HG03039 (cell line): ENCODE measurements around the gene ITGA2.
"Not testable (repeated sequence)": the region's sequence is repeated elsewhere in the genome, so short reads cannot be mapped to it uniquely, and the experiment has no call there.

ENCODE experiments used
- ATAC-seq: cut with Tn5 transposase; IDR thresholded peaks from one replicate; pipeline ENCODE4 v1.9.1; 2021; ENCODE audit warnings: mild to moderate bottlenecking, moderate library complexity; ENCODE audit not compliant: unreplicated experiment

Gene ITGA2

GRCh38 chr5:52989025-52989780 lies at the start of gene ITGA2:
Gene ITGA2, plus strand, starts transcription at chr5:52989352. Its CDS starts 117 bp downstream, at chr5:52989469.
- ATAC-seq = peak; percentile 50

GRCh38 chr5:52943285-52943684 lies 45.9 kb upstream of the ITGA2 start:
- no peak for ATAC-seq

- ATAC-seq = no peak
Observed at GRCh38 chr5:52943808-52944207, 45.3 kb upstream of the ITGA2 start.

- no peak for ATAC-seq
Observed at GRCh38 chr5:52945040-52945439, 44.1 kb upstream of the ITGA2 start.

- ATAC-seq = no peak
Observed at GRCh38 chr5:52947208-52947607, 41.9 kb upstream of the ITGA2 start.

GRCh38 chr5:52947851-52948250 lies 41.3 kb upstream of the ITGA2 start:
- no peak for ATAC-seq

- peak; percentile 99 for ATAC-seq
Observed at GRCh38 chr5:52948418-52949076, 40.6 kb upstream of the ITGA2 start.

- no peak for ATAC-seq
Observed at GRCh38 chr5:52950686-52951085, 38.5 kb upstream of the ITGA2 start.

- ATAC-seq = no peak
Observed at GRCh38 chr5:52952483-52952882, 36.7 kb upstream of the ITGA2 start.

- no peak for ATAC-seq
Observed at GRCh38 chr5:52956014-52956413, 33.1 kb upstream of the ITGA2 start.

GRCh38 chr5:52956915-52957747 lies 32.0 kb upstream of the ITGA2 start:
- no peak for ATAC-seq

- ATAC-seq = no peak
Observed at GRCh38 chr5:52961274-52961681, 27.9 kb upstream of the ITGA2 start.

- ATAC-seq = no peak
Observed at GRCh38 chr5:52963636-52964035, 25.5 kb upstream of the ITGA2 start.

GRCh38 chr5:52964138-52964537 lies 25.0 kb upstream of the ITGA2 start:
- ATAC-seq = no peak

GRCh38 chr5:52976157-52976556 lies 13.0 kb upstream of the ITGA2 start:
- ATAC-seq = not testable (repeated sequence)

GRCh38 chr5:52977264-52977897 lies 11.8 kb upstream of the ITGA2 start:
- ATAC-seq = no peak

- ATAC-seq = no peak
Observed at GRCh38 chr5:52981507-52981906, 7.6 kb upstream of the ITGA2 start.

- ATAC-seq = no peak
Observed at GRCh38 chr5:52983731-52984636, 5.2 kb upstream of the ITGA2 start.

GRCh38 chr5:52985306-52985705 lies 3.8 kb upstream of the ITGA2 start:
- no peak for ATAC-seq

GRCh38 chr5:52987711-52988331 lies 1.3 kb upstream of the ITGA2 start:
- ATAC-seq = no peak
